Activated naive CD8-positive, alpha-beta T cell treated with anti-CD3 and anti-CD28 coated beads, Interleukin-2, amount 10 ng/mL, durations not matched to agents 7 days and 5 days (primary cell): Measurements from ENCODE around the gene ZCCHC24. TPM values are rescaled to one million over a fixed set of nuclear protein-coding genes. Genes with fewer than 3 reads are reported as not detected.
A peak's percentile ranks its signal among the peaks of the same experiment; 100 is the strongest.

Source experiments
- ATAC-seq: fragments of 150-1000 bp; cut with Tn5 transposase; one replicate; pipeline ENCODE4 v1.10.0; 2021; ENCODE audit warnings: low read depth, moderate library complexity
- POLR2A ChIA-PET: fragments of 350-600 bp; sonication (Branson Sonifier 250); formaldehyde crosslinking; loops from one replicate; lab custom pipeline; 2021; ENCODE audit warnings: antibody characterized with exemption; lab: Charles Lee
- DNase-seq: peaks from one replicate; pipeline ENCODE4 v3.0.0; 2021
- H3K27ac Mint-ChIP-seq: one replicate; pipeline ENCODE4 v1.8.0; 2022; ENCODE audit warnings: mild to moderate bottlenecking, mixed read lengths
- H3K27me3 Mint-ChIP-seq: one replicate; pipeline ENCODE4 v1.8.0; 2022; ENCODE audit warnings: mild to moderate bottlenecking, moderate library complexity, mixed read lengths
- H3K36me3 Mint-ChIP-seq: one replicate; pipeline ENCODE4 v1.8.0; 2021; ENCODE audit warnings: mild to moderate bottlenecking, mixed read lengths
- H3K4me1 Mint-ChIP-seq: one replicate; pipeline ENCODE4 v1.8.0; 2021; ENCODE audit warnings: mixed read lengths
- H3K4me3 Mint-ChIP-seq: one replicate; pipeline ENCODE4 v1.8.0; 2022; ENCODE audit warnings: mild to moderate bottlenecking, moderate library complexity, mixed read lengths
- H3K9me3 Mint-ChIP-seq: one replicate; pipeline ENCODE4 v1.8.0; 2021; ENCODE audit warnings: mixed read lengths
- total RNA-seq, 2 experiments: library from RNA; stranded (reverse); gene quantifications; one replicate each; pipeline ENCODE4 v1.2.3, GENCODE V29; 2021

The ZCCHC24 gene
- total RNA-seq, 2 experiments from 2014 or later: 2.4 to 3.2 TPM

GRCh38 chr10:79378383-79378646, 67.1 kb downstream of the ZCCHC24 start:
- H3K9me3 Mint-ChIP-seq: no peaks in the 10 kb centered on the region
- H3K4me1 Mint-ChIP-seq: peaks cover 2% of the 10 kb centered on the region

DNA sequence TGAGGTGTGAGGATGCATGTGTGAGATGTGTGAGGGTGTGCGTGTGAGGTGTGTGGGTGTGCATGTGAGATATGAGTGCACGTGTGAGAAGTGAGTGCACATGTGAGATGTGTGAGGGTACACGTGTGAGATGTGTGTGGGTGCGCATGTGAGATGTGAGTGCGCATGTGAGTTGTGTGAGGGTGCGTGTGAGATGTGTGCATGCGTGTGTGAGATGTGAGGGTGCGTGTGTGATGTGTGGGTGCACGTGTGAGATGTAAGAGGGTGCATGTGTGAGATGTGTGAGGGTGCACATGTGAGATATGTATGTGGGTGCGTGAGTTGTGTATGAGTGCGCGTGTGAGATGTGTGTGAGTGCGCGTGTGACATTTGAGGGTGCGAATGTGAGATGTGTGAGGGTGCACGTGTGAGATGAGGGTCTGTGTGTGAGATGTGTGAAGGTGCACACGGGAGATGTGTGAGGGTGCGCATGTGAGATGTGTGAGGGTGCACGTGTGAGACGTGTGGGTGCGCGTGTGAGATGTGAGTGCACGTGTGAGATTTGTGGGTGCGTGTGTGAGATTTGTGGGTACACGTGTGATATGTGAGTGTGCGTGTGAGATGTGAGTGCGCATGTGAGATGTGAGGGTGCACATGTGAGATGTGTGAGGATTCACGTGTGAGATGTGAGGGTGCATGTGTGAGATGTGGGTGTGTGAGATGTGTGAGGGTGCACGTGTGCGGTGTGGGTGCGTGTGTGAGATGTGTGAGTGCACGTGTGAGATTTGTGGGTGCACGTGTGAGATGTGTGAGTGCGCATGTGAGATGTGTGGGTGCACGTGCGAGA, 67.7 kb downstream of the ZCCHC24 start:
- no peak overlapping the region for H3K27ac Mint-ChIP-seq

More at GRCh38 chr10:79378383-79378646, 67.1 kb downstream of the ZCCHC24 start:
- H3K27me3 Mint-ChIP-seq: peaks cover 2% of the 10 kb centered on the region
- H3K4me3 Mint-ChIP-seq: no peak overlapping the region
- ATAC-seq: no peak
- H3K36me3 Mint-ChIP-seq: no peaks in the 10 kb centered on the region
- H3K27ac Mint-ChIP-seq: no peak overlapping the region
- DNase-seq: no peak
- POLR2A ChIA-PET: no interaction called here

GRCh38 chr10:79376751-79377556, 68.5 kb downstream of the ZCCHC24 start:
- Mint-ChIP-seq H3K4me1 (peaks cover 2% of the 10 kb centered on the region), H3K27ac (no peak overlapping the region), H3K4me3 (no peak overlapping the region), H3K36me3 (no peaks in the 10 kb centered on the region), H3K27me3 (peaks cover 7% of the 10 kb centered on the region), H3K9me3 (no peaks in the 10 kb centered on the region)
- peak; percentile 13 for DNase-seq
- POLR2A ChIA-PET: no interaction called here
- ATAC-seq: no peak

More for the DNA sequence above, 67.7 kb downstream of the ZCCHC24 start:
- POLR2A ChIA-PET: no interaction called here
- H3K9me3 Mint-ChIP-seq: no peaks in the 10 kb centered on the region
- peaks cover 2% of the 10 kb centered on the region for H3K27me3 Mint-ChIP-seq
- H3K4me1 Mint-ChIP-seq: peaks cover 2% of the 10 kb centered on the region
- peak; percentile 9 for DNase-seq
- ATAC-seq: no peak
- H3K36me3 Mint-ChIP-seq: no peaks in the 10 kb centered on the region
- no peak overlapping the region for H3K4me3 Mint-ChIP-seq

GRCh38 chr10:79376078-79376628, 69.3 kb downstream of the ZCCHC24 start:
- peak; percentile 15 for DNase-seq
- H3K4me3 Mint-ChIP-seq: no peak overlapping the region
- POLR2A ChIA-PET: no interaction called here

GRCh38 chr10:79375321-79376077, 69.9 kb downstream of the ZCCHC24 start:
- POLR2A ChIA-PET: no interaction called here
- DNase-seq: peak; percentile 25
- Mint-ChIP-seq H3K9me3 (no peaks in the 10 kb centered on the region), H3K4me3 (no peak overlapping the region), H3K27me3 (peaks cover 12% of the 10 kb centered on the region), H3K4me1 (peaks cover 2% of the 10 kb centered on the region), H3K36me3 (no peaks in the 10 kb centered on the region), H3K27ac (no peak overlapping the region)
- no peak for ATAC-seq

More at GRCh38 chr10:79376078-79376628, 69.3 kb downstream of the ZCCHC24 start:
- ATAC-seq: no peak
- Mint-ChIP-seq H3K9me3 (no peaks in the 10 kb centered on the region), H3K36me3 (no peaks in the 10 kb centered on the region), H3K4me1 (peaks cover 2% of the 10 kb centered on the region), H3K27me3 (peaks cover 11% of the 10 kb centered on the region), H3K27ac (no peak overlapping the region)

GRCh38 chr10:79374312-79375191, 70.9 kb downstream of the ZCCHC24 start:
- H3K4me3 Mint-ChIP-seq: no peak overlapping the region
- H3K27me3 Mint-ChIP-seq: peaks cover 17% of the 10 kb centered on the region
- no peak overlapping the region for H3K27ac Mint-ChIP-seq
- ATAC-seq: peak; percentile 60
- H3K36me3 Mint-ChIP-seq: no peaks in the 10 kb centered on the region
- no peaks in the 10 kb centered on the region for H3K9me3 Mint-ChIP-seq
- DNase-seq: peak; percentile 82
- peaks cover 2% of the 10 kb centered on the region for H3K4me1 Mint-ChIP-seq
- POLR2A ChIA-PET: no interaction called here

DNA sequence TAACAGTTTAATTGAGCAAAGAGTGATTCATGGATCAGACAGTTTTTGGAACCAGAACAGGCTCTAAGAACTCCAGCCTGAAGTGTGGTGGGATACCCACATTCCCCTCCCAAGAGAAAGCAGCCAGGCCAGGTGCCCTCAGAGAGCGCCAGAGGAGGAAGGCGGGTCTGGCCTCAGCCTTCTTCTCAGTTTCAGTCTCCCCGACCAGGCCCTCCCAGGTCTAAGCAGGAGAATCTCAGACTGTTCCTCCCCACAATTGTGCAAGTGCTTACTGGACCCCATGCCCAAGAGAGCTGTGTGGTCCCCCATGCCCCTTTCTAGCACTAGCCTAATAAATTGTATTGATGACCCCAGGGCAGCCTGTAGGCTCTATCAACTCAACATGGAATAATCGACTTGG, 72.6 kb downstream of the ZCCHC24 start:
- peaks cover 20% of the 10 kb centered on the region for H3K27me3 Mint-ChIP-seq
- ATAC-seq (no peak), DNase-seq (peak; percentile 8)
- H3K36me3 Mint-ChIP-seq: no peaks in the 10 kb centered on the region
- no peaks in the 10 kb centered on the region for H3K9me3 Mint-ChIP-seq
- no peak overlapping the region for H3K27ac Mint-ChIP-seq
- H3K4me1 Mint-ChIP-seq: peaks cover 2% of the 10 kb centered on the region
- POLR2A ChIA-PET: no interaction called here
- H3K4me3 Mint-ChIP-seq: no peak overlapping the region

GRCh38 chr10:79367426-79368189, 77.8 kb downstream of the ZCCHC24 start:
- ATAC-seq: no peak
- Mint-ChIP-seq H3K9me3 (no peaks in the 10 kb centered on the region), H3K36me3 (peaks cover 3% of the 10 kb centered on the region), H3K4me3 (no peak overlapping the region), H3K27me3 (peaks cover 61% of the 10 kb centered on the region), H3K4me1 (no peaks in the 10 kb centered on the region), H3K27ac (no peak overlapping the region)
- POLR2A ChIA-PET: no interaction called here
- DNase-seq: no peak

GRCh38 chr10:79361726-79362397, 83.6 kb downstream of the ZCCHC24 start:
- H3K27me3 Mint-ChIP-seq: peaks cover 38% of the 10 kb centered on the region
- H3K36me3 Mint-ChIP-seq: peaks cover 6% of the 10 kb centered on the region
- DNase-seq (no peak), ATAC-seq (no peak)
- no peak overlapping the region for H3K4me3 Mint-ChIP-seq
- no peak overlapping the region for H3K27ac Mint-ChIP-seq
- H3K9me3 Mint-ChIP-seq: no peaks in the 10 kb centered on the region
- peaks cover 9% of the 10 kb centered on the region for H3K4me1 Mint-ChIP-seq
- POLR2A ChIA-PET: no interaction called here

DNA sequence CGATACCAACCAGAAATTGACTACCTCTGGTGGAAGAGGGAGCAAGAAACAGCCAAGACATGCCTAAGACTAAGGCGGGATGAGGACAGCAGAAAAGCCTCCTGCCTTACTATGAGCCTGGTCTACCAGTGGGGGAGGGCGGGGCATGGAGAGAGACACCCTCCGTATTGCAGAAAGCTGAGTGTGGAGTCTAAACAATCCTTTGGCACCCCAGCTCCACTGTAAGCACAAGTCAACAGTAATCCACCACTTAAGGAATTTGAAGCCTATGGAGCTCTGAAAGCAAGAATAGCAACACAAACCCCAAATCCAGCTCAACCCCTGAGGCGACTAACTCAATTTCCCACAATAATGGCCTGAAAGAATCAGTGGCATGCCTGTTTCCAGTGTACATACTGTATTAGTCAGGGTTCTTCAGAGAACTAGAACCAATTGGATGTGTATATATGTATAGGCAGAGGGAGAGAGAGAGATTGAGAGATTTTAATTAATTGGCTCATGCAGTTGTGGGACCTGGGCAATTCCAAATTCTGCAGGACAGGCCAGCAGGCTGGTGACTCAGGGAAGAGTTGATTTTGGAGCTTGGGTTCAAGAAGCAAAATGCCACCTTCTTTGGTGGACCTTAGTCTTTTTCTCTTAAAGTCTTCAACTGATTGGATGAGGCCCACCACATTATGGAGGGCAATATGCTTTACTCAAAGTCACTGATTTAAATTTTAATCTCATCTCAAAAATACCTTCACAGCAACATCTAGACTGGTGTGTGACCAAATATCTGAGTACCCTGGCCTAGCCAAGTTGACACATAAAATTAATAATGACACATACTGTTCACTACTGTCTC, 84.7 kb downstream of the ZCCHC24 start:
- DNase-seq (no peak), ATAC-seq (no peak)
- H3K27me3 Mint-ChIP-seq: peaks cover 28% of the 10 kb centered on the region
- peaks cover 14% of the 10 kb centered on the region for H3K4me1 Mint-ChIP-seq
- no peak overlapping the region for H3K27ac Mint-ChIP-seq
- no peaks in the 10 kb centered on the region for H3K9me3 Mint-ChIP-seq
- H3K36me3 Mint-ChIP-seq: peaks cover 13% of the 10 kb centered on the region
- H3K4me3 Mint-ChIP-seq: no peak overlapping the region
- POLR2A ChIA-PET: no interaction called here
